Right atrium auricular region (tissue), 2 donors: ENCODE results near the gene GPC3. TPM values are rescaled to one million over a fixed set of nuclear protein-coding genes. Genes with fewer than 3 reads are reported as not detected.

ENCODE experiments used
- DNase-seq: peaks from one replicate; pipeline ENCODE4 v3.0.0-alpha.2; 2019; ENCODE audit warnings: low spot score
- H3K27ac ChIP-seq, 2 donors: fragments of 200-600 bp; sonication (generic); 1 replicate in 1 of 2; 2 replicates in 1 of 2; pipeline ENCODE4 v1.5.1; 2016 to 2019
- H3K27me3 ChIP-seq, 2 donors: fragments of 200-600 bp; sonication (generic); one replicate each; pipeline versions ENCODE4 v1.5.1 to v1.6.0; 2017 to 2019
- H3K36me3 ChIP-seq: fragments of 200-600 bp; sonication (generic); one replicate; pipeline ENCODE4 v1.5.1; 2016
- H3K4me1 ChIP-seq, 2 donors: fragments of 200-600 bp; sonication (generic); one replicate each; pipeline versions ENCODE4 v1.5.1 to v1.6.0; 2017 to 2019
- H3K4me3 ChIP-seq, 2 donors: fragments of 200-600 bp; sonication (generic); 1 replicate in 1 of 2; 2 replicates in 1 of 2; pipeline ENCODE4 v1.5.1; 2017 to 2019; ENCODE audit warnings: mild to moderate bottlenecking in 1 of 2, moderate library complexity in 1 of 2
- H3K9me3 ChIP-seq, 2 donors: fragments of 200-600 bp; sonication (generic); one replicate each; pipeline ENCODE4 v1.5.1; 2019
- total RNA-seq, 2 donors: library from RNA; depleted of rRNA; stranded (reverse); fragments of >200 nt; gene quantifications; one replicate each; pipeline ENCODE4 v1.1.0, GENCODE V29; 2016
- TF ChIP-seq, protein P1 (sequence below), 2 donors: fragments of 200-600 bp; sonication (generic); IDR thresholded peaks; one replicate each; pipeline ENCODE4 v1.5.1; 2019; ENCODE audit warnings: antibody characterized with exemption in 2 of 2

Gene GPC3
- total RNA-seq, 2 donors from 2014 or later, result 3.5 to 18.6 TPM

DNA sequence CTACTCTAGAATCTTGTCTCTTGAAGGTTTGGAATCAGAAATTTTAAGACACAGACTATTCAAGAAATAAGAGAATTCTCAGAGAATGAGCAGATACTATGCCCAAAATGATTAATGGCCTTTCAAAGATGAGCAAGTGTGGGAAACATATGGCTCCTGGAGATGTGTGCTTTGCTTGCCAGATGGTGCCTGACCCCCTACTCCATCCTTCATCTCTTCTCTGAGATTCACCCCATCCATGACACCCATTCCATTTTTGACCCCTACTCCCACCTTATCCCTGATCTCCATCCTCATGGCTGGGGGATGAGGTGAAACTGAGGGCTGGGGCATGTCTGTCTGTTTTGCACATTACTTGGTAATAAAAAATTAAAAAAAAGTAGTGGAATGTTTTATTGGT, 75.5 kb downstream of the GPC3 start:
- no peaks in the 10 kb centered on the region for H3K27me3 ChIP-seq
- no peaks in the 10 kb centered on the region for H3K36me3 ChIP-seq
- no peaks in the 10 kb centered on the region for H3K9me3 ChIP-seq
- H3K27ac ChIP-seq, result no peak overlapping the region
- no peak overlapping the region for H3K4me3 ChIP-seq
- no peak for DNase-seq
- TF ChIP-seq, protein P1, sequence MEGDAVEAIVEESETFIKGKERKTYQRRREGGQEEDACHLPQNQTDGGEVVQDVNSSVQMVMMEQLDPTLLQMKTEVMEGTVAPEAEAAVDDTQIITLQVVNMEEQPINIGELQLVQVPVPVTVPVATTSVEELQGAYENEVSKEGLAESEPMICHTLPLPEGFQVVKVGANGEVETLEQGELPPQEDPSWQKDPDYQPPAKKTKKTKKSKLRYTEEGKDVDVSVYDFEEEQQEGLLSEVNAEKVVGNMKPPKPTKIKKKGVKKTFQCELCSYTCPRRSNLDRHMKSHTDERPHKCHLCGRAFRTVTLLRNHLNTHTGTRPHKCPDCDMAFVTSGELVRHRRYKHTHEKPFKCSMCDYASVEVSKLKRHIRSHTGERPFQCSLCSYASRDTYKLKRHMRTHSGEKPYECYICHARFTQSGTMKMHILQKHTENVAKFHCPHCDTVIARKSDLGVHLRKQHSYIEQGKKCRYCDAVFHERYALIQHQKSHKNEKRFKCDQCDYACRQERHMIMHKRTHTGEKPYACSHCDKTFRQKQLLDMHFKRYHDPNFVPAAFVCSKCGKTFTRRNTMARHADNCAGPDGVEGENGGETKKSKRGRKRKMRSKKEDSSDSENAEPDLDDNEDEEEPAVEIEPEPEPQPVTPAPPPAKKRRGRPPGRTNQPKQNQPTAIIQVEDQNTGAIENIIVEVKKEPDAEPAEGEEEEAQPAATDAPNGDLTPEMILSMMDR (IDR thresholded peaks at IDR 0.05), result no peak
- H3K4me1 ChIP-seq, result no peaks in the 10 kb centered on the region

DNA sequence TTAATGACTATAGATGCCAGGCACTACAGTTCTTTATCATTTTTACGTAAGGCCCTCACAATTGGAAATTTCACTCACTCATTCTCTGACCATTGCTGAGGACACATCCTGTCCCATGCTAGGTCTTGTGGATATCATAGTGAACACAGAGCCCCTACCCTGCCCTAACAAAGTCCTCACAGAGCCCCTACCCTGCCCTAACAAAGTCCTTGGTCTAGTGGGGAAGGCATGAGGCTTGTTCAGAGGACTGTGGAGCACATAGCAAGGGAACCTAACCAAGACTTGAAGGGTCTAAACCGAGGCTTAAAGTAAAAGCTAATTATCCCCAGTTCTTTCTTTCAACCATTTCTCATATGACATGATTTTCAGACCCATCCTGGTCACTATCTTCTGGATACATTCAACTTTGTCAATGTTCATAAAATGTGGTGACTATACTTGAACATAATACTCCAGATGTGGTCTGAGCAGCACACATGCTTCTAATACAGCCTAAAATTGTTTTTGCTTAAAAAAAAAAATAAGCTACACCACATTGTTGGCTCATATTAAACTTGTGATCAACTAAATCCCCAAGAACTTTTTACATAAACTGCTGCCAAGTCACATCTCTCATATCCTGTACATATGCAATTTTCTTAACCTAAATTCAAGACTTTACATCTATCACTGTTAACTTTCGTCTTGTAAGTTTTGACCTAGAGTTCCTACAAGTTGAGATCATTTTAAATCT, 77.0 kb downstream of the GPC3 start:
- H3K9me3 ChIP-seq, result no peaks in the 10 kb centered on the region
- no peak for DNase-seq
- no peaks in the 10 kb centered on the region for H3K27me3 ChIP-seq
- H3K36me3 ChIP-seq, result no peaks in the 10 kb centered on the region
- TF ChIP-seq, protein P1 (IDR thresholded peaks at IDR 0.05), result no peak
- no peak overlapping the region for H3K27ac ChIP-seq
- H3K4me3 ChIP-seq, result no peak overlapping the region
- no peaks in the 10 kb centered on the region for H3K4me1 ChIP-seq

DNA sequence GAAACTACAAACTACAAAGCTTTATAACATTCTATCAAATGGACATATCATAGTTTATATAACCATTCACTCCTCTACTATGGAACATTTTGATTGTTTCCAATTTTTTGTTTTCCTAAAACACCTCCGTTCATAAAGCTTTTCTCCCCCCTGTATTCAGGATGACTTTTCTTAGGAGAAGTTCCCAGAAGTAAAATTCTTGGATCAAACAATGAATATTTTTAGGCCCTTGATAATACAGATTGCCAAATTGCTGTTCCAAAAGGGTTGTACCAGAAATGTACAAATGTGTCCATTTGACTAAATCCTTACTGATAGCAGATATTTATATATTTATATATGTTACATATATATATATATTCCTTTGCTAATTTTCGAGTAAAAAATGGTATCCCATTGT, 77.8 kb downstream of the GPC3 start:
- no peak for DNase-seq
- no peaks in the 10 kb centered on the region for H3K36me3 ChIP-seq
- no peaks in the 10 kb centered on the region for H3K4me1 ChIP-seq

DNA sequence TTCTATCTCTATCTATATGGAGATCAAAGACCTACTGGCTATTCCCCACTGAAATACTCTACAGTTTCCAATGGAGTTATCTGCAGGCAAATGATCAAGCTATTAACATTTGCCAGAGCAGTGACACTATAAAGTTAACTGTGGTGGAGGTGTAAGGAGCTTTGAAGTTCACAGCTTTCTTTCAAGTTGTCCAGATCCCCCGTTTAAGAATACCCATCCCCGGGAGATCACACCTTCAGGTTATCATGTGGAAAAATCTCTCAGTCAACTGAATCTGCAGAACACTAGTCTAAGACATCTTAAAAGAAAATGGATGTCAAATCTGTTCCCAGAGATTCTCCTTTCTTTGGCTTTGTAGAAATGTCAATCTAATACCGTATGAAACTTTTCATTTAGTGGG, 80.1 kb downstream of the GPC3 start:
- DNase-seq, result no peak
- no peaks in the 10 kb centered on the region for H3K36me3 ChIP-seq
- H3K27ac ChIP-seq, result no peak overlapping the region
- H3K9me3 ChIP-seq, result no peaks in the 10 kb centered on the region
- H3K27me3 ChIP-seq, result no peaks in the 10 kb centered on the region
- no peak overlapping the region for H3K4me3 ChIP-seq
- H3K4me1 ChIP-seq, result no peaks in the 10 kb centered on the region
- TF ChIP-seq, protein P1 (IDR thresholded peaks at IDR 0.05), result no peak

More for the DNA sequence above, 77.8 kb downstream of the GPC3 start:
- Histone ChIP-seq H3K27ac (no peak overlapping the region), H3K27me3 (no peaks in the 10 kb centered on the region), H3K4me3 (no peak overlapping the region), H3K9me3 (no peaks in the 10 kb centered on the region)
- TF ChIP-seq, protein P1 (IDR thresholded peaks at IDR 0.05), result no peak

DNA sequence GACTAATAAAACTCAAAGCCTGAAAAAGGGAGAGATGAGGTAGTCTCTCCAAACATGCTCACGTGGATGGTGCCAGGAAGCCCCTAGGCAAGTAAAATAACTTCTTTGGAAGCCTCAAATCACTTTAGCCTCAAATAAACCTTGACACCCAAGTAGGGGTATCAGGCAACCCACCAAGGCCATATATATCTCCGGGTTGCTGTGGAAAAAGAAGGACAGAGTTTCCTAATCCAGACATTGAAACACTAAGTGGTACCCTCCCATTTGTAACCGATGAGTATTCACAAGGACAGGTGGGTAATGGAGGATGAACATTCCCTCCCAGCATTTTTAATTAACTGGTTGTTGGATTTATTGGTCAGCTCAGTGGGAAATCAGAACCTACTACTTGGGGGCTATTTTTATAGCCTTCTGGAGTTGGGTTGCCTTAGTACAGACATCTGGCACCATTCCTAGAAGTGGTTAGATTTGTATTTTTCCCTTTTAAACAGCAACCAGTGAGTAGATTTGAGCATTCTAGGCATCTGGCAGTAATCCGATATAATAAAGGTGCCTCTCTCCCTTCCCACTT, 87.7 kb downstream of the GPC3 start:
- Histone ChIP-seq H3K9me3 (no peaks in the 10 kb centered on the region), H3K4me1 (no peaks in the 10 kb centered on the region), H3K36me3 (no peaks in the 10 kb centered on the region), H3K27ac (no peak overlapping the region), H3K27me3 (no peaks in the 10 kb centered on the region), H3K4me3 (no peak overlapping the region)
- TF ChIP-seq, protein P1 (IDR thresholded peaks at IDR 0.05), result no peak
- no peak for DNase-seq
